GM12878 (cell line): ENCODE data around the gene PIGS.

Experiments
- CBFB ChIP-seq: IDR thresholded peaks from 2 replicates; pipeline ENCODE4 v1.6.1; 2016; ENCODE audit warnings: antibody characterized with exemption, low read depth
- CTCF ChIP-seq, 3 experiments: IDR thresholded peaks in 2 of 3; conservative IDR thresholded peaks in 1 of 3; 2 replicates each; pipeline ENCODE4 v1.5.1; 2011; ENCODE audit warnings: low read depth in 3 of 3, low read length in 3 of 3, mild to moderate bottlenecking in 3 of 3, control low read depth in 2 of 3, moderate library complexity in 2 of 3, inconsistent platforms in 1 of 3, mixed read lengths in 1 of 3; ENCODE audit not compliant: control insufficient read depth in 2 of 3, insufficient read depth in 1 of 3; ENCODE audit errors: extremely low read depth in 1 of 3
- DPF2 ChIP-seq: fragments of 450-650 bp; IDR thresholded peaks from 2 replicates; pipeline ENCODE4 v1.6.1; 2017; ENCODE audit warnings: mild to moderate bottlenecking
- EZH2 ChIP-seq: IDR thresholded peaks from 2 replicates; pipeline ENCODE4 v1.6.1; 2012; ENCODE audit warnings: low read depth, mild to moderate bottlenecking, control low read depth, inconsistent platforms, low read length, borderline replicate concordance; ENCODE audit not compliant: control insufficient read depth
- IRF3 ChIP-seq: fragments of 450-650 bp; IDR thresholded peaks from 2 replicates; pipeline ENCODE4 v1.6.1; 2014; ENCODE audit warnings: mild to moderate bottlenecking
- NKRF ChIP-seq: fragments of 450-650 bp; conservative IDR thresholded peaks from 2 replicates; pipeline ENCODE4 v1.6.1; 2017; ENCODE audit warnings: mild to moderate bottlenecking, moderate library complexity
- POU2F2 ChIP-seq: IDR thresholded peaks from 3 replicates; pipeline ENCODE4 v1.6.1; 2011; ENCODE audit warnings: low read depth, mild to moderate bottlenecking, low read length, borderline replicate concordance
- TCF7 ChIP-seq: IDR thresholded peaks from 2 replicates; pipeline ENCODE4 v1.6.1; 2014; ENCODE audit warnings: antibody characterized with exemption, borderline replicate concordance

GRCh38 chr17:28515518-28515917 lies 55.8 kb downstream of the PIGS start:
- TF ChIP-seq DPF2 (no peak), TCF7 (no peak), EZH2 (no peak), CTCF (IDR thresholded peaks at IDR 0.05 in 2 of 3, conservative IDR thresholded peaks at IDR 0.05 in 1 of 3; ENCODE audit: control insufficient read depth in 2 of 3, extremely low read depth in 1 of 3, insufficient read depth in 1 of 3, low read depth in 3 of 3, low read length in 3 of 3) (no peak), POU2F2 (no peak), IRF3 (no peak), NKRF (no peak), CBFB (no peak)
